Panc1 (cell line): ENCODE results near the gene TGIF1.

Source experiments
- POLR2AphosphoS5 ChIP-seq: IDR thresholded peaks from 2 replicates; pipeline ENCODE4 v1.6.1; 2012; ENCODE audit warnings: mild to moderate bottlenecking, low read depth, low read length, moderate library complexity
- SIN3A ChIP-seq: IDR thresholded peaks from 2 replicates; pipeline ENCODE4 v1.6.1; 2012; ENCODE audit warnings: low read depth, mild to moderate bottlenecking, low read length, moderate library complexity, borderline replicate concordance; ENCODE audit not compliant: insufficient read depth
- TF ChIP-seq, protein P1 (sequence below): fragments of 450-650 bp; IDR thresholded peaks from 2 replicates; pipeline ENCODE4 v1.5.1; 2017; ENCODE audit warnings: mild to moderate bottlenecking

DNA sequence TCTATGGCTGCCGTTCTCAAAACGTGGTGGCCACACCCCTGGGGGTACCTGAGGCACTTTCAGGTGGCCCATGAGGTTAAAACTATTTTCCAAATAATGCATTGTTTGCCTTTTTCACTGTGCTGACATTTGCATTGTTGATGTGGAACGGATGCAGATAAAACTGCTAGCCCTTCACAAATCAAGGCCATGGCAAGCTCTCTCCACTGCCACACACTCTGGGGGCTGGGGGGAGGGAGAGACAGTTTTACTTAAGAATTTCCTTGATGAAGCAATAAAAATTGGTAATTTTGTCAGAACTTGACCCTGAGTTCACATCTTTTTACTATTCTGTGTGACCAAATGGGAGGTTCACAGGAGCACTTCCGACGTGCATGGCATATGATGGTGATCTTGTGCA is 22.0 kb upstream of the TGIF1 start:
- no peak for TF ChIP-seq POLR2AphosphoS5
- TF ChIP-seq, protein P1, sequence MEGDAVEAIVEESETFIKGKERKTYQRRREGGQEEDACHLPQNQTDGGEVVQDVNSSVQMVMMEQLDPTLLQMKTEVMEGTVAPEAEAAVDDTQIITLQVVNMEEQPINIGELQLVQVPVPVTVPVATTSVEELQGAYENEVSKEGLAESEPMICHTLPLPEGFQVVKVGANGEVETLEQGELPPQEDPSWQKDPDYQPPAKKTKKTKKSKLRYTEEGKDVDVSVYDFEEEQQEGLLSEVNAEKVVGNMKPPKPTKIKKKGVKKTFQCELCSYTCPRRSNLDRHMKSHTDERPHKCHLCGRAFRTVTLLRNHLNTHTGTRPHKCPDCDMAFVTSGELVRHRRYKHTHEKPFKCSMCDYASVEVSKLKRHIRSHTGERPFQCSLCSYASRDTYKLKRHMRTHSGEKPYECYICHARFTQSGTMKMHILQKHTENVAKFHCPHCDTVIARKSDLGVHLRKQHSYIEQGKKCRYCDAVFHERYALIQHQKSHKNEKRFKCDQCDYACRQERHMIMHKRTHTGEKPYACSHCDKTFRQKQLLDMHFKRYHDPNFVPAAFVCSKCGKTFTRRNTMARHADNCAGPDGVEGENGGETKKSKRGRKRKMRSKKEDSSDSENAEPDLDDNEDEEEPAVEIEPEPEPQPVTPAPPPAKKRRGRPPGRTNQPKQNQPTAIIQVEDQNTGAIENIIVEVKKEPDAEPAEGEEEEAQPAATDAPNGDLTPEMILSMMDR: no peak
- TF ChIP-seq SIN3A: no peak
